SKM-1 (cell line): Measurements from ENCODE around the gene SH3TC1.

Experiments used
- DNase-seq: peaks from one replicate; lab custom pipeline; 2025; ENCODE audit not compliant: unreplicated experiment; lab: John Stamatoyannopoulos, UW

Gene SH3TC1

GRCh38 chr4:8274066-8274652, 75.1 kb downstream of the SH3TC1 start:
- no peak for DNase-seq

- no peak for DNase-seq
These were observed 75.9 kb downstream of the SH3TC1 start for GRCh38 chr4:8274765-8275547.

- no peak for DNase-seq
These were observed 76.4 kb downstream of the SH3TC1 start for GRCh38 chr4:8275548-8275910.

GRCh38 chr4:8276358-8277240, 77.5 kb downstream of the SH3TC1 start:
- no peak for DNase-seq

GRCh38 chr4:8277356-8278008, 78.4 kb downstream of the SH3TC1 start:
- no peak for DNase-seq

- no peak for DNase-seq
These were observed 78.9 kb downstream of the SH3TC1 start for GRCh38 chr4:8278009-8278395.

- no peak for DNase-seq
These were observed 79.6 kb downstream of the SH3TC1 start for GRCh38 chr4:8278421-8279287.

GRCh38 chr4:8279321-8280157, 80.4 kb downstream of the SH3TC1 start:
- DNase-seq, result no peak

- DNase-seq, result no peak
These were observed 81.2 kb downstream of the SH3TC1 start for GRCh38 chr4:8280158-8280875.

GRCh38 chr4:8280876-8281440, 81.9 kb downstream of the SH3TC1 start:
- no peak for DNase-seq

GRCh38 chr4:8281519-8282133, 82.5 kb downstream of the SH3TC1 start:
- no peak for DNase-seq

- DNase-seq, result no peak
These were observed 83.1 kb downstream of the SH3TC1 start for GRCh38 chr4:8282134-8282641.

- DNase-seq, result no peak
These were observed 83.7 kb downstream of the SH3TC1 start for GRCh38 chr4:8282742-8283141.

- DNase-seq, result peak; percentile 88
These were observed 84.1 kb downstream of the SH3TC1 start for GRCh38 chr4:8283161-8283560.

GRCh38 chr4:8283631-8284121, 84.6 kb downstream of the SH3TC1 start:
- no peak for DNase-seq

- no peak for DNase-seq
These were observed 85.3 kb downstream of the SH3TC1 start for GRCh38 chr4:8284391-8284790.

- DNase-seq, result no peak
These were observed 86.3 kb downstream of the SH3TC1 start for GRCh38 chr4:8285143-8285975.
